T-helper 2 cell treated with Interferon-gamma antibody and Interleukin-4, amounts not matched to agents 5 μg/mL and 100 μg/mL, for 36 hours (primary cell): Measurements from ENCODE around the gene SORCS1.

ENCODE experiments used
- DNase-seq: peaks from one replicate; pipeline ENCODE4 v3.0.0; 2021; ENCODE audit warnings: low spot score
- H3K27ac Mint-ChIP-seq: one replicate; pipeline ENCODE4 v1.8.0; 2021; ENCODE audit warnings: mild to moderate bottlenecking, mixed read lengths
- H3K27me3 Mint-ChIP-seq: one replicate; pipeline ENCODE4 v1.8.0; 2021; ENCODE audit warnings: low read depth, mixed read lengths
- H3K36me3 Mint-ChIP-seq: one replicate; pipeline ENCODE4 v1.8.0; 2021; ENCODE audit warnings: low read depth, mixed read lengths
- H3K4me1 Mint-ChIP-seq: one replicate; pipeline ENCODE4 v1.8.0; 2021; ENCODE audit warnings: low read depth, mixed read lengths
- H3K4me3 Mint-ChIP-seq: one replicate; pipeline ENCODE4 v1.8.0; 2022; ENCODE audit warnings: mild to moderate bottlenecking, moderate library complexity, mixed read lengths
- H3K9me3 Mint-ChIP-seq: one replicate; pipeline ENCODE4 v1.8.0; 2021; ENCODE audit warnings: mixed read lengths

The SORCS1 gene

GRCh38 chr10:106978756-106979155, 185.8 kb downstream of the SORCS1 start:
- no peaks in the 10 kb centered on the region for H3K36me3 Mint-ChIP-seq
- no peak overlapping the region for H3K27ac Mint-ChIP-seq
- no peak overlapping the region for H3K4me3 Mint-ChIP-seq
- no peak for DNase-seq
- no peaks in the 10 kb centered on the region for H3K4me1 Mint-ChIP-seq
- no peaks in the 10 kb centered on the region for H3K27me3 Mint-ChIP-seq
- peaks cover 5% of the 10 kb centered on the region for H3K9me3 Mint-ChIP-seq

- Mint-ChIP-seq H3K27ac (no peak overlapping the region), H3K36me3 (no peaks in the 10 kb centered on the region), H3K4me1 (no peaks in the 10 kb centered on the region), H3K4me3 (no peak overlapping the region), H3K27me3 (no peaks in the 10 kb centered on the region), H3K9me3 (peaks cover 9% of the 10 kb centered on the region)
- no peak for DNase-seq
These were observed 190.8 kb downstream of the SORCS1 start for GRCh38 chr10:106973716-106974115.

- no peak for DNase-seq
- H3K36me3 Mint-ChIP-seq: no peaks in the 10 kb centered on the region
- no peaks in the 10 kb centered on the region for H3K4me1 Mint-ChIP-seq
- H3K27ac Mint-ChIP-seq: no peak overlapping the region
- no peaks in the 10 kb centered on the region for H3K27me3 Mint-ChIP-seq
- H3K4me3 Mint-ChIP-seq: no peak overlapping the region
- peaks cover 13% of the 10 kb centered on the region for H3K9me3 Mint-ChIP-seq
These were observed 191.2 kb downstream of the SORCS1 start for GRCh38 chr10:106973288-106973687.

- Mint-ChIP-seq H3K4me1 (no peaks in the 10 kb centered on the region), H3K27me3 (no peaks in the 10 kb centered on the region), H3K36me3 (no peaks in the 10 kb centered on the region), H3K9me3 (peaks cover 14% of the 10 kb centered on the region), H3K4me3 (no peak overlapping the region), H3K27ac (no peak overlapping the region)
- DNase-seq: no peak
These were observed 192.1 kb downstream of the SORCS1 start for GRCh38 chr10:106972381-106972780.

- H3K4me1 Mint-ChIP-seq: no peaks in the 10 kb centered on the region
- H3K36me3 Mint-ChIP-seq: no peaks in the 10 kb centered on the region
- H3K9me3 Mint-ChIP-seq: peaks cover 9% of the 10 kb centered on the region
These were observed 193.1 kb downstream of the SORCS1 start for GRCh38 chr10:106971411-106971831.

GRCh38 chr10:106967452-106967851, 197.1 kb downstream of the SORCS1 start:
- no peak overlapping the region for H3K27ac Mint-ChIP-seq

More at GRCh38 chr10:106971411-106971831, 193.1 kb downstream of the SORCS1 start:
- Mint-ChIP-seq H3K27me3 (no peaks in the 10 kb centered on the region), H3K4me3 (no peak overlapping the region), H3K27ac (no peak overlapping the region)
- DNase-seq: no peak

GRCh38 chr10:106960812-106961211, 203.7 kb downstream of the SORCS1 start:
- DNase-seq: no peak
- no peaks in the 10 kb centered on the region for H3K4me1 Mint-ChIP-seq
- no peak overlapping the region for H3K4me3 Mint-ChIP-seq
- no peaks in the 10 kb centered on the region for H3K27me3 Mint-ChIP-seq
- no peak overlapping the region for H3K27ac Mint-ChIP-seq
- peaks cover 12% of the 10 kb centered on the region for H3K9me3 Mint-ChIP-seq
- no peaks in the 10 kb centered on the region for H3K36me3 Mint-ChIP-seq

More at GRCh38 chr10:106967452-106967851, 197.1 kb downstream of the SORCS1 start:
- Mint-ChIP-seq H3K4me3 (no peak overlapping the region), H3K9me3 (peaks cover 20% of the 10 kb centered on the region), H3K4me1 (no peaks in the 10 kb centered on the region), H3K36me3 (no peaks in the 10 kb centered on the region), H3K27me3 (no peaks in the 10 kb centered on the region)
- DNase-seq: no peak

- no peaks in the 10 kb centered on the region for H3K27me3 Mint-ChIP-seq
- no peak overlapping the region for H3K4me3 Mint-ChIP-seq
These were observed 205.0 kb downstream of the SORCS1 start for GRCh38 chr10:106959521-106959920.

GRCh38 chr10:106958589-106959361, 205.7 kb downstream of the SORCS1 start:
- H3K9me3 Mint-ChIP-seq: peaks cover 7% of the 10 kb centered on the region
- no peaks in the 10 kb centered on the region for H3K4me1 Mint-ChIP-seq

More at GRCh38 chr10:106959521-106959920, 205.0 kb downstream of the SORCS1 start:
- no peaks in the 10 kb centered on the region for H3K36me3 Mint-ChIP-seq
- no peaks in the 10 kb centered on the region for H3K4me1 Mint-ChIP-seq
- no peak overlapping the region for H3K27ac Mint-ChIP-seq
- peaks cover 9% of the 10 kb centered on the region for H3K9me3 Mint-ChIP-seq
- DNase-seq: no peak

GRCh38 chr10:106957823-106958588, 206.5 kb downstream of the SORCS1 start:
- DNase-seq: no peak
- Mint-ChIP-seq H3K9me3 (peaks cover 6% of the 10 kb centered on the region), H3K27me3 (no peaks in the 10 kb centered on the region), H3K27ac (no peak overlapping the region), H3K36me3 (no peaks in the 10 kb centered on the region), H3K4me1 (no peaks in the 10 kb centered on the region), H3K4me3 (no peak overlapping the region)

More at GRCh38 chr10:106958589-106959361, 205.7 kb downstream of the SORCS1 start:
- no peak overlapping the region for H3K27ac Mint-ChIP-seq
- no peak overlapping the region for H3K4me3 Mint-ChIP-seq
- H3K36me3 Mint-ChIP-seq: no peaks in the 10 kb centered on the region
- no peak for DNase-seq
- H3K27me3 Mint-ChIP-seq: no peaks in the 10 kb centered on the region

GRCh38 chr10:106956216-106956915, 208.1 kb downstream of the SORCS1 start:
- Mint-ChIP-seq H3K27me3 (no peaks in the 10 kb centered on the region), H3K27ac (no peak overlapping the region), H3K36me3 (no peaks in the 10 kb centered on the region), H3K4me3 (no peak overlapping the region), H3K4me1 (no peaks in the 10 kb centered on the region), H3K9me3 (no peaks in the 10 kb centered on the region)
- DNase-seq: no peak

- no peak overlapping the region for H3K4me3 Mint-ChIP-seq
- peaks cover 4% of the 10 kb centered on the region for H3K9me3 Mint-ChIP-seq
- H3K27me3 Mint-ChIP-seq: no peaks in the 10 kb centered on the region
- no peaks in the 10 kb centered on the region for H3K4me1 Mint-ChIP-seq
- DNase-seq: no peak
- H3K36me3 Mint-ChIP-seq: no peaks in the 10 kb centered on the region
- no peak overlapping the region for H3K27ac Mint-ChIP-seq
These were observed 209.4 kb downstream of the SORCS1 start for GRCh38 chr10:106955133-106955532.

GRCh38 chr10:106952033-106952432, 212.5 kb downstream of the SORCS1 start:
- Mint-ChIP-seq H3K9me3 (peaks cover 4% of the 10 kb centered on the region), H3K27me3 (no peaks in the 10 kb centered on the region), H3K4me1 (no peaks in the 10 kb centered on the region), H3K36me3 (no peaks in the 10 kb centered on the region), H3K27ac (no peak overlapping the region), H3K4me3 (no peak overlapping the region)
- DNase-seq: no peak
